ENCODE data around the gene DYNLT2B.
"Not testable (repeated sequence)": the region's sequence is repeated elsewhere in the genome, so short reads cannot be mapped to it uniquely, and the experiment has no call there.

DYNLT2B gene

GRCh38 chr3:196317687-196318467, at the start of gene DYNLT2B:
DYNLT2B (minus strand) TSS chr3:196318240; CDS start chr3:196318152, 88 bp downstream.
- DNase-seq (ENCODE audit: low spot score), result peak; percentile 89

- no peak for DNase-seq (ENCODE audit: low spot score)
Measured at GRCh38 chr3:196365736-196366135, 47.7 kb upstream of the DYNLT2B start.

DNA sequence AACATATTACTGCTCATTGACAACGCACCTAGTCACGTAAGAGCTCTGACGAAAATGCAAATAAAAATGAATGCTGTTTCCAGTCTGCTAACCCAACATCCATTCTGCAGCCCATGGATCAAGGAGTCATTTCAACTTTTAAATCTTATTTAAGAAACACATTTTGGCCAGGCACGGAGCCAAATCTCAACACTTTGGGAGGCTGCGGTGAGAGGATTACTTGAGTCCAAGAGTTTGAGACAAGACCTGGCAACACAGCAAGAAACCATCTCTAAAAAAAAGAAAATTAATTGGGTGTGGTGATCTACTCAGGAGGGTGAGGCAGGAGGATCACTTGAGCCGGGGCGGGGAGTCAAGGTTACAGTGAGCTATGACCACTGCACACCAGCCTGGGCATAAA, 42.5 kb upstream of the DYNLT2B start:
- DNase-seq (ENCODE audit: low spot score), result no peak

GRCh38 chr3:196358540-196358939, 40.5 kb upstream of the DYNLT2B start:
- not testable (repeated sequence) for DNase-seq (ENCODE audit: low spot score)

DNA sequence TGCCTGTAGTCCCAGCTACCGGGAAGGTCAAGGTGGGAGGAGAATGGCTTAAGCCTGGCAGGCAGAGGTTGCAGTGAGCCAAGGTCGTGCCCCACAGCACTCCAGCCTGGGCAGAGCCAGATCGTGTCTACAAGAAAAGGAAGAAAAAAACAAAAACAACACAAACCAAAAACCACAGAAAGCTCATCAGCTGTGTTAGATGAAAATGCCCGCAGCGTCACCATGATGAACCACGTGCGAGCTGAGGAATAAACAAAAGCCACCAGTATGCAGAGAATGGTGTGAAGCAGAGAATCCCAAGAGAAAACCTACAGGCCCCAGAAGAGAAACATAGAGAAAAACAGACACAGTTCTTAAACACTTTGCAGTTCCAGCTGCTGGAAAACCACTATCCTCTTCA, 39.9 kb upstream of the DYNLT2B start:
- DNase-seq (ENCODE audit: low spot score), result no peak

GRCh38 chr3:196356556-196356955, 38.5 kb upstream of the DYNLT2B start:
- no peak for DNase-seq (ENCODE audit: low spot score)

DNA sequence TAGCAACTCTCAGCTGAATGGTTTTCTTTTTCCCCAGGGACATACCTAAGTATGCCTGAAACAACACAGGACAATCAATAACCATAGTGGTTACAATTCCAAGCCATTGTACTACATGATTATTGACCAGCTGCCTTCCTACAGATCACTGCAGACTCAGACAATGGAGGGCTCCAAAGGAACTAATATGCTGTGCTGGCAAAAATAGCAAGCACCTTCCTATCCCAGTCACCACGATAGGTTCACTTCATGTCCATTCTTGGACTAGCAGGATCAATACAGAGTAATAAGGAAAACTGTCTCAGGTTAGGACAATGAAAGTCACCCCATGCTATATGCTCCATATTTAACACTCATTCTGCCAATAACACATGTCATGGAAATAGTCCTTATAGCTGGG, 37.6 kb upstream of the DYNLT2B start:
- no peak for DNase-seq (ENCODE audit: low spot score)

- no peak for DNase-seq (ENCODE audit: low spot score)
Measured at GRCh38 chr3:196354132-196354531, 36.1 kb upstream of the DYNLT2B start.

DNA sequence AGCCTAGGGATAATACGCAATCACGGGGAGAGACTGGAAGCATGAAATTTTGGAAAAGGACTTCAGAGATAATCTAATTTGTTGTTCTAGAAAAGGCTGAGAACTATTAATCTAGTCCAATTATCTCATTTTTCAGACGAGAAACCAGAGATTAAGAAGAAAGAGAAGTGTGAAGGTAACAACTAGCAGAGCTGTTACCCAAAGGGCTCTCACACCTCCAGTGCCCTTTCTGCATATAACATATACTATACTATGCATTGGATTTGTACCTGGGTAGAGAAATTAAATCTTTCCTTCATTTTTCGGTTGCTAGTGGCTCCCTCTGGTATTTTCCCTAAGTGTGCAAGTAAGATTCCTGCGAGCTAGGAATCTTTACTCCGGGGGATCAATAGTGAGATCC, 33.5 kb upstream of the DYNLT2B start:
- DNase-seq (ENCODE audit: low spot score), result no peak

DNA sequence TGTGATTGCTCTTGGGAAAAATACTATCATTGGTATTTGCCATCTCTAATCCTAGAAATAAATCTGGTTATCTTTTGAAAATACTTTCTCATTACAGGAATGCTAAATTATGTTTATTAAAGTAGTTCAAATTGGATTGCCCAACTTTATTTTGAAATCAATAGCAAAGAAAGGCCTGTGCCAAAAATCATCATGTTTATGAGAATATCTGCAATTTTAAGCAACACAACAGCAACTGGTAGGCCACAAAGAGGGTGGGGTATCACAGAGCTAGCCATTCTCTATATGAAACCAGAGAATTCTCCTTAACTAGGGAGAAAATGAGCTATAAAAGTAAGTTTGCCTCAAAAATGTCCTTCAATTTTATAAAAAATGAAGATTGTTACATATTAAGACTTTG, 32.0 kb upstream of the DYNLT2B start:
- no peak for DNase-seq (ENCODE audit: low spot score)

GRCh38 chr3:196348698-196349097, 30.7 kb upstream of the DYNLT2B start:
- no peak for DNase-seq (ENCODE audit: low spot score)

DNA sequence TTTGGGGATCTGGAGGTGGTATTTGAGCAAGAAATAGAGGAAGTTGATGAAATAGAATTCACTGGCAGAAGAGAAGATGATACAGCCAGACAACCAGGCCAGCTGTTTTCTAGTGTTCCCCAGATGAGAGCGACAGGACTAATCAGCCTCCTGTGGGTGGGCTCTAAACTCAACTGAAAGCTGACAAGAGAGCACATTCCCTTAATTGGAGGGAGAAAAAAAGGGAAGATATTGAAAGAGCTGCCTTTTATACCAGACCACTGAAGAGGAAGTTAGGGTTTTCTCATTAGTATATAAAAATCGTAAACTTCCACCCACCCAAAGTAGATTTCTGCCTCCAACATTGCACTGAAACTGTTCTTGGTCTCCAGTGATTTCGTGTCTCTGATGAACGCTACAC, 26.6 kb upstream of the DYNLT2B start:
- DNase-seq (ENCODE audit: low spot score), result no peak

GRCh38 chr3:196343917-196344316, 25.9 kb upstream of the DYNLT2B start:
- not testable (repeated sequence) for DNase-seq (ENCODE audit: low spot score)

DNA sequence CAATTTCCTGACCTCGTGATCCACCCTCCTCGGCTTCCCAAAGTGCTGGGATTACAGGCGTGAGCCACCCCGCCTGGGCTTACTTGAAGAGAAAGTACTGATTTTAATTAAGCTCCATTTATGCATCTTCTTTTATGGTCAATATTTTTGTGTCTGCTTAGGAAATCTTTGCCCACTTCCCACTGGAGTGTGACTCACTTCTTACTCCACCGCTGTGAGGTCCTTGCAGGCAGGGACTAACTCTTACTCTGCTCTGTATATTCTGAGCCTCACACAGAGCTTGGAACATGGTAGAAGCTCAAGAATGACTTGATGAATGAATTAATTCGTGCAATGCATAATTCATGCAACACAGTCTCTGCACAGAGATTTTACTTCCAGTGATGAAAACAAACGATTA, 23.1 kb upstream of the DYNLT2B start:
- no peak for DNase-seq (ENCODE audit: low spot score)

DNA sequence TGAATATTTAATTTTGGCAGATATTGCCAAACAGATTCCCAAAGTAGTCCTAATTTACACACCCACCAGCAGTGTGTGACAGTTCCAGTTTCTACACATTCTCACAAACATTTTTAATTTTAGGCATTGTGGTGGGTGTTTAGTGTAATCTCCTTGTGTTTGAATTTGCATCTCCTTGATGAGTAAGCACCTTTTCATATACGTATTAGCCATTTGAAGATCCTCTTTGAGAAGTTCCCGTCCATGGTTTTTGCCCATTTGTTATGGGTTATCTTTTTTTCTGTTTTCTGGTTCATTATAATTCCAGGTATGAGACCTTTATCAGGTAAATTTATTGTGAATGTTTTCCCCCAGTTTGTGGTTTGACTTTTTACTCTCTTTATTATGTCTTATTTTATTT, 22.4 kb upstream of the DYNLT2B start:
- no peak for DNase-seq (ENCODE audit: low spot score)

DNA sequence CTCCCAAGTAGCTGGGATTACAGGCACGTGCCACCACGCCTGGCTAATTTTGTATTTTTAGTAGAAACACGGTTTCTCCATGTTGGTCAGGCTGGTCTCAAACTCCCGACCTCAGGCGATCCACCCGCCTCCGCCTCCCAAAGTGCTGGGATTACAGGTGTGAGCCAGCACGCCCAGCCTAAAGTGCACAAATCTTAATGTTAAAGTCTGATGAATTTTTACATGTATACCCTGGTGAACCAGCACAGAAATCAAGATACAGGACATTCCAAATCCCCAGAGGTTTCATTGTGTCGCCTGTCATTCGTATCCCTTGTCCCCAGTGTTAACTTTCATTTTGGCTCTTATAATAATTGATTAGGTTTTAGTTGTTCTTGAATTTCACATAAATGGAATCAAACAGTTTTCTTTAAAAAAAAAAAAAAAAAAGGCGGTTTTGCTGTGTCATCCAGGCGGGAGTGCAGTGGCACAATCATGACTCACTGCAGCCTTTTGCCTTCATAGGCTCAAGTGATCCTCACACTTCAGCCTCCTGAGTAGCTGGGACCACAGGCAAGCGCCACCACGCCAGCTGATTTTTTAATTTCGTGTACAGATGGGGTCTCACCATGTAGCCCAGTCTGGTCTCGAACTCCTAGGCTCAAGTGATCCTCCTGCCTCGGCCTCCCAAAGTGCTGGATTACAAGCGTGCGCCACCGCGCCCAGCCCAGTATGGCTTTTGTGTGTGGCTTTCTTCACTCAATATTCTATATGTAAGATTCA, 21.6 kb upstream of the DYNLT2B start:
- no peak for DNase-seq (ENCODE audit: low spot score)

GRCh38 chr3:196339044-196339443, 21.0 kb upstream of the DYNLT2B start:
- no peak for DNase-seq (ENCODE audit: low spot score)

GRCh38 chr3:196336319-196337145, 18.5 kb upstream of the DYNLT2B start:
- no peak for DNase-seq (ENCODE audit: low spot score)

- no peak for DNase-seq (ENCODE audit: low spot score)
Measured at GRCh38 chr3:196335503-196335948, 17.5 kb upstream of the DYNLT2B start.

DNA sequence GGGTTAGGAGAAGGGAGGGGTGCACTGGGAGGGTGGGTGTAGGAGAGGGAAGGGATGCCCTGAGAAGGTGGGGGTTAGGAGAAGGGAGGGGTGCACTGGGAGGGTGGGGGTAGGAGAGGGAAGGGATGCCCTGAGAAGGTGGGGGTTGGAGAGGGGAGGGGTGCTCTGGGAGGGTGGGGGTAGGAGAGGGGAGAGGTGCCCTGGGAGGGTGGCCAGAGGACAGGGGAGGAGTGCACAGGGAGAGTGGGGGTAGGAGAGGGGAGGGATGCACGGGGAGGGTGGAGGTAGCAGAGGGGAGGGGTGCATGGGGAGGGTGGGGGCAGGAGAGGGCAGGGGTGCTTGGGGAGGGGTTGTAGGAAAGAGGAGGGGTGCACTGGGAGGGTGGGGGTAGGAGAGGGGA, 16.9 kb upstream of the DYNLT2B start:
- DNase-seq (ENCODE audit: low spot score), result no peak

- DNase-seq (ENCODE audit: low spot score), result no peak
Measured at GRCh38 chr3:196332168-196332567, 14.1 kb upstream of the DYNLT2B start.

DNA sequence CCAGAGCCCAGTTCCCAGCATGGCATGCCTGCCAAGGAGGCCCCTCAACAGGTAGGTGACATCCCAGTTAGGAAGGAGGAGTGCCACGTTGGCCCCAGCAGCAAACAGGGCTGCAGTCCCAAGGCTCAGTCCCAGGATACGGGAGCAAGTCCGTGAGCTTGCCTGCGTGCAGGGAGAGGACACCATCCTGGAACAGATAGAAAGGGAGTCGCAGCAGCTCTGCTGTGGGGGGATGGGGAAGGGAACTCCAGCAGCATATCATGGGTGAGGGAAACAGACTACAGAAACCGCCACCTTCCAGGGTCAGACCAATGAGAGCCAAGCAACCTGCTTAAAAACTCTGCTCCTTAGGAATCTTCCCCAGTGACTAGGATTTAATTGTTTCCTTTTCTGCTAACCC, 9.4 kb upstream of the DYNLT2B start:
- DNase-seq (ENCODE audit: low spot score), result no peak

DNA sequence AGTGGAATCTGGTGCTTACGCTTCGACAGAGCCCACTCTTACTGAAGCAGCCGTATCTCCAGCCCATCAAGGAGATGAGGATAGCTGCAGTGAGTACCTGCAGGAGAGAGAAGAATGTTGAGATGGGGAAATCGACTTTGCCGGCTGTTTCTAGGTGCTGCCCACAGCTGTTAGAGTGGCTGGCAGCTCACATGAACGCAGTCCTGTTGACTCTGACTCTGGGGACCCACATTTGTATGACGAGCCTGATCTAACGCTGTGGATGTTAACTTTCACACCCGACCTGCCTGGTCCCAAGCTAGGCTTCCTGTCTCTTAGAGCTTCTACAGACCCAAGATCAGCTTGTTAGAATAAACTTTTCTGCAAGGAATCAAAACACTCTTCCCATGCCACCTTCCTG, 8.9 kb upstream of the DYNLT2B start:
- DNase-seq (ENCODE audit: low spot score), result no peak

All from activated CD4-positive, alpha-beta T cell treated with anti-CD3 and anti-CD28 coated beads, Interleukin-2, Interleukin-4, amounts not matched to agents 100 ng/mL and 50 ng/mL, durations not matched to agents 16 hours and 8 hours (primary cell).